ENCODE data around the gene DENND2D.

DNA sequence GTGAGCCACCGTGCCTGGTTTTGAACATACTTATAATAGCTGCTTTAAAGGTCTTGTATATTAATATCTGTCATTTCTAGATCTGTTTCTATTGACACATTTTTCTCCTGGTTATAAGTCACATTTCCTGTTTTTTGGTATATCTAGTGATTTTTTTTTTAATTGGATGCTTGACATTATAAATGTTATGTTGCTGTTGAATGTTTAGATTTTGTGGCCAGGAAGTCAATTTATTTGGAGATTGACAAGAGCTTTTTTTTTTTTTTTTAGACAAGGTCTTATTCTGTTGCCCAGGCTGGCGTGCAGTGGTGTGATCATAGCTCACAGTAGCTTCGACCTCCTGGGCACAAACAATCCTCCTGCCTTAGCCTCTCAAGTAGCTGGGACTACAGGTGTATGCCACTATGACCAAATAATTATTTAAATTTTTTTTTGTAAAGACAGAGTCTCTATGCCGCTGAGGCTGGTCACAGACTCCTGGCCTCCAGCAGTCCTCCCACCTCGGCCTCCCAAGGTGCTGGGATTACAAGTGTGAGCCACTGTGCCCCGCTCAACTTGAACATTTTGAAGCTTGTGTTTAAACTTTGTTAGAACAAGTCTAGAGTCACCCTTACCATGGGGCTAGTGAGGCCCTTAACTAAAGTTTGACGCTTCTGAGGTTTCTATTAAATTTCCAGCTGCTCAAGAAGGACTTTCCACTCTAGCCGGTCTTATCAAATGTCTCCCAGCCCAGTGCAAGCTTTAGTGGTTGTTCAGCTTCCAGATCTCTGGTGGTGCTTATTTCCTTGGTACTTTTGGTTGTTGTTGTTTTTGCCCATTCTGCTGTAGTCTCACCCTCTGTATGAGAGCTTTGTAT, 18.5 kb upstream of the DENND2D start:
- TF ChIP-seq, protein P1, sequence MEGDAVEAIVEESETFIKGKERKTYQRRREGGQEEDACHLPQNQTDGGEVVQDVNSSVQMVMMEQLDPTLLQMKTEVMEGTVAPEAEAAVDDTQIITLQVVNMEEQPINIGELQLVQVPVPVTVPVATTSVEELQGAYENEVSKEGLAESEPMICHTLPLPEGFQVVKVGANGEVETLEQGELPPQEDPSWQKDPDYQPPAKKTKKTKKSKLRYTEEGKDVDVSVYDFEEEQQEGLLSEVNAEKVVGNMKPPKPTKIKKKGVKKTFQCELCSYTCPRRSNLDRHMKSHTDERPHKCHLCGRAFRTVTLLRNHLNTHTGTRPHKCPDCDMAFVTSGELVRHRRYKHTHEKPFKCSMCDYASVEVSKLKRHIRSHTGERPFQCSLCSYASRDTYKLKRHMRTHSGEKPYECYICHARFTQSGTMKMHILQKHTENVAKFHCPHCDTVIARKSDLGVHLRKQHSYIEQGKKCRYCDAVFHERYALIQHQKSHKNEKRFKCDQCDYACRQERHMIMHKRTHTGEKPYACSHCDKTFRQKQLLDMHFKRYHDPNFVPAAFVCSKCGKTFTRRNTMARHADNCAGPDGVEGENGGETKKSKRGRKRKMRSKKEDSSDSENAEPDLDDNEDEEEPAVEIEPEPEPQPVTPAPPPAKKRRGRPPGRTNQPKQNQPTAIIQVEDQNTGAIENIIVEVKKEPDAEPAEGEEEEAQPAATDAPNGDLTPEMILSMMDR (conservative IDR thresholded peaks at IDR 0.05; ENCODE audit: low read depth in 2 of 2): no peak
- TF ChIP-seq, protein P2, sequence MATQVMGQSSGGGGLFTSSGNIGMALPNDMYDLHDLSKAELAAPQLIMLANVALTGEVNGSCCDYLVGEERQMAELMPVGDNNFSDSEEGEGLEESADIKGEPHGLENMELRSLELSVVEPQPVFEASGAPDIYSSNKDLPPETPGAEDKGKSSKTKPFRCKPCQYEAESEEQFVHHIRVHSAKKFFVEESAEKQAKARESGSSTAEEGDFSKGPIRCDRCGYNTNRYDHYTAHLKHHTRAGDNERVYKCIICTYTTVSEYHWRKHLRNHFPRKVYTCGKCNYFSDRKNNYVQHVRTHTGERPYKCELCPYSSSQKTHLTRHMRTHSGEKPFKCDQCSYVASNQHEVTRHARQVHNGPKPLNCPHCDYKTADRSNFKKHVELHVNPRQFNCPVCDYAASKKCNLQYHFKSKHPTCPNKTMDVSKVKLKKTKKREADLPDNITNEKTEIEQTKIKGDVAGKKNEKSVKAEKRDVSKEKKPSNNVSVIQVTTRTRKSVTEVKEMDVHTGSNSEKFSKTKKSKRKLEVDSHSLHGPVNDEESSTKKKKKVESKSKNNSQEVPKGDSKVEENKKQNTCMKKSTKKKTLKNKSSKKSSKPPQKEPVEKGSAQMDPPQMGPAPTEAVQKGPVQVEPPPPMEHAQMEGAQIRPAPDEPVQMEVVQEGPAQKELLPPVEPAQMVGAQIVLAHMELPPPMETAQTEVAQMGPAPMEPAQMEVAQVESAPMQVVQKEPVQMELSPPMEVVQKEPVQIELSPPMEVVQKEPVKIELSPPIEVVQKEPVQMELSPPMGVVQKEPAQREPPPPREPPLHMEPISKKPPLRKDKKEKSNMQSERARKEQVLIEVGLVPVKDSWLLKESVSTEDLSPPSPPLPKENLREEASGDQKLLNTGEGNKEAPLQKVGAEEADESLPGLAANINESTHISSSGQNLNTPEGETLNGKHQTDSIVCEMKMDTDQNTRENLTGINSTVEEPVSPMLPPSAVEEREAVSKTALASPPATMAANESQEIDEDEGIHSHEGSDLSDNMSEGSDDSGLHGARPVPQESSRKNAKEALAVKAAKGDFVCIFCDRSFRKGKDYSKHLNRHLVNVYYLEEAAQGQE (IDR thresholded peaks at IDR 0.05; ENCODE audit: unreplicated experiment): no peak
- TF ChIP-seq EZH2 (IDR thresholded peaks at IDR 0.05; ENCODE audit: low read depth, unreplicated experiment) (no peak), EZH2phosphoT487 (IDR thresholded peaks at IDR 0.05; ENCODE audit: unreplicated experiment) (no peak), ZNF114 (CRISPR knock-in tag; IDR thresholded peaks at IDR 0.05) (no peak), POLR2AphosphoS5 (IDR thresholded peaks at IDR 0.05; ENCODE audit: low read depth) (no peak), CREB1 (CRISPR knock-in tag; IDR thresholded peaks at IDR 0.05; ENCODE audit: low read depth) (no peak), JUNB (IDR thresholded peaks at IDR 0.05; ENCODE audit: unreplicated experiment) (no peak), ZNF331 (CRISPR knock-in tag; IDR thresholded peaks at IDR 0.05; ENCODE audit: low read depth) (no peak), STAT1 (IDR thresholded peaks at IDR 0.05; ENCODE audit: unreplicated experiment) (no peak)
- TF ChIP-seq, protein P3, sequence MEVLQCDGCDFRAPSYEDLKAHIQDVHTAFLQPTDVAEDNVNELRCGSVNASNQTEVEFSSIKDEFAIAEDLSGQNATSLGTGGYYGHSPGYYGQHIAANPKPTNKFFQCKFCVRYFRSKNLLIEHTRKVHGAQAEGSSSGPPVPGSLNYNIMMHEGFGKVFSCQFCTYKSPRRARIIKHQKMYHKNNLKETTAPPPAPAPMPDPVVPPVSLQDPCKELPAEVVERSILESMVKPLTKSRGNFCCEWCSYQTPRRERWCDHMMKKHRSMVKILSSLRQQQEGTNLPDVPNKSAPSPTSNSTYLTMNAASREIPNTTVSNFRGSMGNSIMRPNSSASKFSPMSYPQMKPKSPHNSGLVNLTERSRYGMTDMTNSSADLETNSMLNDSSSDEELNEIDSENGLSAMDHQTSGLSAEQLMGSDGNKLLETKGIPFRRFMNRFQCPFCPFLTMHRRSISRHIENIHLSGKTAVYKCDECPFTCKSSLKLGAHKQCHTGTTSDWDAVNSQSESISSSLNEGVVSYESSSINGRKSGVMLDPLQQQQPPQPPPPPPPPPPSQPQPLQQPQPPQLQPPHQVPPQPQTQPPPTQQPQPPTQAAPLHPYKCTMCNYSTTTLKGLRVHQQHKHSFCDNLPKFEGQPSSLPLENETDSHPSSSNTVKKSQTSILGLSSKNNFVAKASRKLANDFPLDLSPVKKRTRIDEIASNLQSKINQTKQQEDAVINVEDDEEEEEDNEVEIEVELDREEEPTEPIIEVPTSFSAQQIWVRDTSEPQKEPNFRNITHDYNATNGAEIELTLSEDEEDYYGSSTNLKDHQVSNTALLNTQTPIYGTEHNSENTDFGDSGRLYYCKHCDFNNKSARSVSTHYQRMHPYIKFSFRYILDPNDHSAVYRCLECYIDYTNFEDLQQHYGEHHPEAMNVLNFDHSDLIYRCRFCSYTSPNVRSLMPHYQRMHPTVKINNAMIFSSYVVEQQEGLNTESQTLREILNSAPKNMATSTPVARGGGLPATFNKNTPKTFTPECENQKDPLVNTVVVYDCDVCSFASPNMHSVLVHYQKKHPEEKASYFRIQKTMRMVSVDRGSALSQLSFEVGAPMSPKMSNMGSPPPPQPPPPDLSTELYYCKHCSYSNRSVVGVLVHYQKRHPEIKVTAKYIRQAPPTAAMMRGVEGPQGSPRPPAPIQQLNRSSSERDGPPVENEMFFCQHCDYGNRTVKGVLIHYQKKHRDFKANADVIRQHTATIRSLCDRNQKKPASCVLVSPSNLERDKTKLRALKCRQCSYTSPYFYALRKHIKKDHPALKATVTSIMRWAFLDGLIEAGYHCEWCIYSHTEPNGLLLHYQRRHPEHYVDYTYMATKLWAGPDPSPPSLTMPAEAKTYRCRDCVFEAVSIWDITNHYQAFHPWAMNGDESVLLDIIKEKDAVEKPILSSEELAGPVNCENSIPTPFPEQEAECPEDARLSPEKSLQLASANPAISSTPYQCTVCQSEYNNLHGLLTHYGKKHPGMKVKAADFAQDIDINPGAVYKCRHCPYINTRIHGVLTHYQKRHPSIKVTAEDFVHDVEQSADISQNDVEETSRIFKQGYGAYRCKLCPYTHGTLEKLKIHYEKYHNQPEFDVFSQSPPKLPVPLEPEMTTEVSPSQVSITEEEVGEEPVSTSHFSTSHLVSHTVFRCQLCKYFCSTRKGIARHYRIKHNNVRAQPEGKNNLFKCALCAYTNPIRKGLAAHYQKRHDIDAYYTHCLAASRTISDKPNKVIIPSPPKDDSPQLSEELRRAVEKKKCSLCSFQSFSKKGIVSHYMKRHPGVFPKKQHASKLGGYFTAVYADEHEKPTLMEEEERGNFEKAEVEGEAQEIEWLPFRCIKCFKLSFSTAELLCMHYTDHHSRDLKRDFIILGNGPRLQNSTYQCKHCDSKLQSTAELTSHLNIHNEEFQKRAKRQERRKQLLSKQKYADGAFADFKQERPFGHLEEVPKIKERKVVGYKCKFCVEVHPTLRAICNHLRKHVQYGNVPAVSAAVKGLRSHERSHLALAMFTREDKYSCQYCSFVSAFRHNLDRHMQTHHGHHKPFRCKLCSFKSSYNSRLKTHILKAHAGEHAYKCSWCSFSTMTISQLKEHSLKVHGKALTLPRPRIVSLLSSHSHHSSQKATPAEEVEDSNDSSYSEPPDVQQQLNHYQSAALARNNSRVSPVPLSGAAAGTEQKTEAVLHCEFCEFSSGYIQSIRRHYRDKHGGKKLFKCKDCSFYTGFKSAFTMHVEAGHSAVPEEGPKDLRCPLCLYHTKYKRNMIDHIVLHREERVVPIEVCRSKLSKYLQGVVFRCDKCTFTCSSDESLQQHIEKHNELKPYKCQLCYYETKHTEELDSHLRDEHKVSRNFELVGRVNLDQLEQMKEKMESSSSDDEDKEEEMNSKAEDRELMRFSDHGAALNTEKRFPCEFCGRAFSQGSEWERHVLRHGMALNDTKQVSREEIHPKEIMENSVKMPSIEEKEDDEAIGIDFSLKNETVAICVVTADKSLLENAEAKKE (CRISPR knock-in tag; IDR thresholded peaks at IDR 0.05): no peak
